ENCODE results near the gene MGAT3. TPM values are rescaled to one million over a fixed set of nuclear protein-coding genes. Genes with fewer than 3 reads are reported as not detected.
"Not testable (repeated sequence)": the region's sequence is repeated elsewhere in the genome, so short reads cannot be mapped to it uniquely, and the experiment has no call there.

The MGAT3 gene
- total RNA-seq, 1 donor from 2014 or later, result 43.6 TPM

DNA sequence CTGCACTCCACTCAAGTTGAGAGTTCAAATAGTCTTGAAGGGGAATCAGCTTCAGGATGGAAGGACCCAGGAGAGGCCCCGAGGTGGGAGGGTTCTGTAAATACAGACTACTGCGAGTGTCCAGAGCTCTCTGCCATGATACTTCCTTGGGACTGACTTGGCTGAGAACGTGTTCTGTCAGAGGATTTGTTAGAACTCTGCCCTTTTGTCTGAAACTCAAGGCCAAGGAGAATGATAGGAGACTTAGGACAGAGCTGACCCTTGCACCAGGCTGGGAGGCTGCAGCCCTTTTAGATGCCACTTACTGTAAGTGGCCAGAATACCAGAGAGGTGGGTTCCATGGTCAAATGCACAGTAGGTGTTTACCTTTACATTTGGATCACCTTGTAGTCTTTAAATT, 60.7 kb downstream of the MGAT3 start:
- H3K4me1 Mint-ChIP-seq, result peaks cover 24% of the 10 kb centered on the region
- DNase-seq (ENCODE audit: low spot score in 2 of 2, unreplicated experiment in 2 of 2), result no peak
- H3K9me3 Mint-ChIP-seq, result no peaks in the 10 kb centered on the region
- TF ChIP-seq, protein P1, sequence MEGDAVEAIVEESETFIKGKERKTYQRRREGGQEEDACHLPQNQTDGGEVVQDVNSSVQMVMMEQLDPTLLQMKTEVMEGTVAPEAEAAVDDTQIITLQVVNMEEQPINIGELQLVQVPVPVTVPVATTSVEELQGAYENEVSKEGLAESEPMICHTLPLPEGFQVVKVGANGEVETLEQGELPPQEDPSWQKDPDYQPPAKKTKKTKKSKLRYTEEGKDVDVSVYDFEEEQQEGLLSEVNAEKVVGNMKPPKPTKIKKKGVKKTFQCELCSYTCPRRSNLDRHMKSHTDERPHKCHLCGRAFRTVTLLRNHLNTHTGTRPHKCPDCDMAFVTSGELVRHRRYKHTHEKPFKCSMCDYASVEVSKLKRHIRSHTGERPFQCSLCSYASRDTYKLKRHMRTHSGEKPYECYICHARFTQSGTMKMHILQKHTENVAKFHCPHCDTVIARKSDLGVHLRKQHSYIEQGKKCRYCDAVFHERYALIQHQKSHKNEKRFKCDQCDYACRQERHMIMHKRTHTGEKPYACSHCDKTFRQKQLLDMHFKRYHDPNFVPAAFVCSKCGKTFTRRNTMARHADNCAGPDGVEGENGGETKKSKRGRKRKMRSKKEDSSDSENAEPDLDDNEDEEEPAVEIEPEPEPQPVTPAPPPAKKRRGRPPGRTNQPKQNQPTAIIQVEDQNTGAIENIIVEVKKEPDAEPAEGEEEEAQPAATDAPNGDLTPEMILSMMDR (IDR thresholded peaks at IDR 0.05; ENCODE audit: unreplicated experiment), result no peak
- H3K36me3 Mint-ChIP-seq, result peaks cover 32% of the 10 kb centered on the region
- H3K27ac Mint-ChIP-seq, result no peak overlapping the region
- H3K27me3 Mint-ChIP-seq (ENCODE audit: low read depth), result peaks cover 2% of the 10 kb centered on the region
- H3K4me3 Mint-ChIP-seq, result no peak overlapping the region

DNA sequence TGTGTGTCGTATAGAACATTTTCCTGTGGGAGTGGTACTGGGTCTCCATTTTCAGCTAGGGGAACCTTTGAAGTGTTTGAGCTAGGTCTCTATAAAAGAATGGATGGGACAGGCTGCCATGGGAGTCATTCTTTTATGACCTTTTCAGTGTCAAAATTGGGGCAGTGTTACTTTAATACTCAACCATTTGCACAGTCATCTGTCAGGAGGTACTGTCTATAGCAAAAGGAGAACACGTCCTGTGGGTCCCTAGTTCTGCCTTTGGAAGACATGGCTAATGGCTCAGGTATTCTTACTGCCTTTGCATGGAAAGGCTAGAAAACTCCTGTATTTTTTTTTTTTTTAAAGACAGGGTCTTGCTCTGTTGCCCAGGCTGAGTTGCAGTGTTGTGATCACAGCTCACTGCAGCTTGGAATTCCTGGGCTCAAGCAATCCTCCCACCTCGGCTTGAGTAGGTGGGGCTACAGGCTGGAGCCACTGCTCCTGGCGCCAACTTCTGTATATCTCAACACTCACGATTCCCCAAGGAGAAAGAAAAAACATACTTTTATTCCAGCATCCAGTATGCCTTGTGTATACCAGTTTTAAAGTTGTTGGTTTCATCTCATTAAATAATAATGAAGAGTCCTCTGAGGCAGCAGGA, 61.5 kb downstream of the MGAT3 start:
- H3K4me3 Mint-ChIP-seq, result peak overlapping the region; percentile 97
- peak overlapping the region; percentile 100 for H3K27ac Mint-ChIP-seq
- H3K4me1 Mint-ChIP-seq, result peaks cover 32% of the 10 kb centered on the region
- H3K36me3 Mint-ChIP-seq, result peaks cover 35% of the 10 kb centered on the region
- peaks cover 2% of the 10 kb centered on the region for H3K27me3 Mint-ChIP-seq (ENCODE audit: low read depth)
- DNase-seq (ENCODE audit: low spot score in 2 of 2, unreplicated experiment in 2 of 2), result no peak
- no peaks in the 10 kb centered on the region for H3K9me3 Mint-ChIP-seq
- TF ChIP-seq, protein P1 (IDR thresholded peaks at IDR 0.05; ENCODE audit: unreplicated experiment), result no peak

DNA sequence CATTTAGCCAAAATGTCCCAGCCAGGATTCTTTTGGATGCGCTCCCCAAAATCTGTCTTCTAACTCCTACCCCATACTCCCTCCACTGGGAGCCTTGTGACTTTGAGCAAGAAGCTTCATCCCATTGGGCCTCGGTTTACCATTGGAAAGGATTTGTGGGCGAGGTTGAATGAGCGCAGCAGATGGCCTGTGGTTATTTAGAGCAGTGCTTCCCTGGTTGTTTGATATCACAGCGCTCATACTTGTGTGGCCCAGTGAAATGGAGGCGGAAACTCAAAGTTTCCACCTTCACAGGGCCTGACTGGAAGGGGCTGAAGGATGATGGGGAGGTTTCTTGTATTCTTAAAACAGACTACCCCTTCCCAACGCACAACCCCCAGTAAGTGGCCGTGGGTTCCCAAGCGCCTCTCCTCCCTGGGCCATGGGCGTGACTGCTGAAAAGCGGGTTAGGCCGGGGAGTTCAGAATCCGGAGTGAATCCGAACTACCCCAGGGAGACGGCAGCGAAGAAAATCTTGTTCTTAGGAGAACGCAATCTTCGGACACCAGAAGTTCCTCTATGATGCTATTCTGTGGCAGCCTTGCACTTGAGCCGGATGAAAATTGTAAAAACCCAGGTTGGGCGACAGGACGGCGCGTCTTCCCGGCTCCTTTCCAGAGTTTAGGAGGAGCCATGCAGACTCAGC, 62.3 kb downstream of the MGAT3 start:
- peak overlapping the region; percentile 100 for H3K27ac Mint-ChIP-seq
- peak overlapping the region; percentile 97 for H3K4me3 Mint-ChIP-seq
- TF ChIP-seq, protein P1 (IDR thresholded peaks at IDR 0.05; ENCODE audit: unreplicated experiment), result no peak
- no peaks in the 10 kb centered on the region for H3K9me3 Mint-ChIP-seq
- peaks cover 2% of the 10 kb centered on the region for H3K27me3 Mint-ChIP-seq (ENCODE audit: low read depth)
- peaks cover 36% of the 10 kb centered on the region for H3K4me1 Mint-ChIP-seq
- no peak for DNase-seq (ENCODE audit: low spot score in 2 of 2, unreplicated experiment in 2 of 2)
- H3K36me3 Mint-ChIP-seq, result peaks cover 32% of the 10 kb centered on the region

DNA sequence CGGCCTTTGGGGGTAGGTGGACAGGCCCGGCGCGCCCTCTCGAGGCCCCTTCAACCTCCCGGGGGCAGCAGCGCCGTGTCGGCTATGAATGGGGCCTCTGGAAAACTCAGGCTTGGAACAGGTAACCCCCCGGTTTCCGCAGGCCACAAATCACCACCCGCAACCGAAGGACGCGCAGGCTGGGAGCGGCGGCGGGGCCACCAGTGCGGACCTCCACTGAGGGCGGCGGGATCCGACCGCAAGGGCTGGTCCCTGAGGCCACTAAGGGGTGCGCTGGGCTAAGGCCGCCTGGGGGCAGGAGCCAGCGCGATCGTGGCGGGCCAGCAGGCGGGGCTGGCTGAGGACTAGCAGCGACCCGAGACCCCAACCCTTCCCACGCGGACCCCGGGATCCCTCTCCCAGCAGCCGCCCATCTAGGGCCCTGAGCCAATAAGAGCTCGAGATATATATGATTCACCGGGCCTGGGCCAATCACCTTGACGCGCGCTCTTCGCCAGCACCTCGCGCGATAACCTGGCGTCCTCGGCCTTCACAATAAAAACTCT, 62.9 kb downstream of the MGAT3 start:
- TF ChIP-seq, protein P1 (IDR thresholded peaks at IDR 0.05; ENCODE audit: unreplicated experiment), result no peak
- Mint-ChIP-seq H3K27ac (peak overlapping the region; percentile 100), H3K9me3 (no peaks in the 10 kb centered on the region), H3K27me3 (ENCODE audit: low read depth) (peaks cover 2% of the 10 kb centered on the region), H3K36me3 (peaks cover 28% of the 10 kb centered on the region), H3K4me3 (peak overlapping the region; percentile 97), H3K4me1 (peaks cover 41% of the 10 kb centered on the region)
- DNase-seq (ENCODE audit: low spot score in 2 of 2, unreplicated experiment in 2 of 2), result peak; percentile 94

DNA sequence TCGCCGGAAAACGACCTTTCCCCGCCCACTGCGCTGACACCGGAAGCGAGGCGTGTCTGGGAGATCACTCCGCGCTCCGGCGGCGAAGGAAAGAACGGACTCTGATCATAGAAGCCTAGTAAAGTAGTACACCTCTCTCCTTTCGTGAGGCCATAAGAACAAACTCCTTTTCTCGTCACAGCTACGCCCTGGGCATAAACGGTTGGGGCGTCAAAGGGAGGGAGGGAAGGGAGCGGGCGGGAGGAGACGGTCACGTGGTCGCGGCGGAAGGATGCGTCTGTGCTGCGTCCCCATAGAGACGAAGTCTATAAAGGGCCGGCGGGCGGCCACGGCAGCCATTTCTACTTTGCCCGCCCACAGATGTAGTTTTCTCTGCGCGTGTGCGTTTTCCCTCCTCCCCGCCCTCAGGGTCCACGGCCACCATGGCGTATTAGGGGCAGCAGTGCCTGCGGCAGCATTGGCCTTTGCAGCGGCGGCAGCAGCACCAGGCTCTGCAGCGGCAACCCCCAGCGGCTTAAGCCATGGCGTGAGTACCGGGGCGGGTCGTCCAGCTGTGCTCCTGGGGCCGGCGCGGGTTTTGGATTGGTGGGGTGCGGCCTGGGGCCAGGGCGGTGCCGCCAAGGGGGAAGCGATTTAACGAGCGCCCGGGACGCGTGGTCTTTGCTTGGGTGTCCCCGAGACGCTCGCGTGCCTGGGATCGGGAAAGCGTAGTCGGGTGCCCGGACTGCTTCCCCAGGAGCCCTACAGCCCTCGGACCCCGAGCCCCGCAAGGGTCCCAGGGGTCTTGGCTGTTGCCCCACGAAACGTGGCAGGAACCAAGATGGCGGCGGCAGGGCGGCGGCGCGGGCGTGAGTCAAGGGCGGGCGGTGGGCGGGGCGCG, 63.7 kb downstream of the MGAT3 start, which contains the start of gene ATF4:
ATF4 (plus strand) TSS at position 337 of the 880 bp plus-strand sequence. CDS start 884 bp downstream, outside the sequence.
- Mint-ChIP-seq H3K27me3 (ENCODE audit: low read depth) (peaks cover 2% of the 10 kb centered on the region), H3K4me3 (peak within 1 kb of the TSS; percentile 97), H3K36me3 (peaks cover 34% of the 10 kb centered on the region), H3K9me3 (no peaks in the 10 kb centered on the region), H3K4me1 (peaks cover 48% of the 10 kb centered on the region), H3K27ac (peak within 1 kb of the TSS; percentile 100)
- TF ChIP-seq, protein P1 (IDR thresholded peaks at IDR 0.05; ENCODE audit: unreplicated experiment), result no peak
- DNase-seq (ENCODE audit: low spot score in 2 of 2, unreplicated experiment in 2 of 2), result peak; percentile 91 to 93

DNA sequence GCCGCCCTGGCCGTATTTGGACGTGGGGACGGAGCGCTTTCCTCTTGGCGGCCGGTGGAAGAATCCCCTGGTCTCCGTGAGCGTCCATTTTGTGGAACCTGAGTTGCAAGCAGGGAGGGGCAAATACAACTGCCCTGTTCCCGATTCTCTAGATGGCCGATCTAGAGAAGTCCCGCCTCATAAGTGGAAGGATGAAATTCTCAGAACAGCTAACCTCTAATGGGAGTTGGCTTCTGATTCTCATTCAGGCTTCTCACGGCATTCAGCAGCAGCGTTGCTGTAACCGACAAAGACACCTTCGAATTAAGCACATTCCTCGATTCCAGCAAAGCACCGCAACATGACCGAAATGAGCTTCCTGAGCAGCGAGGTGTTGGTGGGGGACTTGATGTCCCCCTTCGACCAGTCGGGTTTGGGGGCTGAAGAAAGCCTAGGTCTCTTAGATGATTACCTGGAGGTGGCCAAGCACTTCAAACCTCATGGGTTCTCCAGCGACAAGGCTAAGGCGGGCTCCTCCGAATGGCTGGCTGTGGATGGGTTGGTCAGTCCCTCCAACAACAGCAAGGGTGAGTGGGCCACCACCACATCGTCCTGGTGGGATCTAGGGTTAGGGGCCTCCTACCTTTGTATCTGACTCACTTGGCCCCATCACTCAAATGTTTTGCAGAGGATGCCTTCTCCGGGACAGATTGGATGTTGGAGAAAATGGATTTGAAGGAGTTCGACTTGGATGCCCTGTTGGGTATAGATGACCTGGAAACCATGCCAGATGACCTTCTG, 64.5 kb downstream of the MGAT3 start:
- Mint-ChIP-seq H3K4me1 (peaks cover 50% of the 10 kb centered on the region), H3K4me3 (peak overlapping the region; percentile 97), H3K36me3 (peaks cover 30% of the 10 kb centered on the region), H3K27ac (peak overlapping the region; percentile 100)
- not testable (repeated sequence) for H3K9me3 Mint-ChIP-seq; DNase-seq (ENCODE audit: low spot score in 2 of 2, unreplicated experiment in 2 of 2); H3K27me3 Mint-ChIP-seq (ENCODE audit: low read depth)

DNA sequence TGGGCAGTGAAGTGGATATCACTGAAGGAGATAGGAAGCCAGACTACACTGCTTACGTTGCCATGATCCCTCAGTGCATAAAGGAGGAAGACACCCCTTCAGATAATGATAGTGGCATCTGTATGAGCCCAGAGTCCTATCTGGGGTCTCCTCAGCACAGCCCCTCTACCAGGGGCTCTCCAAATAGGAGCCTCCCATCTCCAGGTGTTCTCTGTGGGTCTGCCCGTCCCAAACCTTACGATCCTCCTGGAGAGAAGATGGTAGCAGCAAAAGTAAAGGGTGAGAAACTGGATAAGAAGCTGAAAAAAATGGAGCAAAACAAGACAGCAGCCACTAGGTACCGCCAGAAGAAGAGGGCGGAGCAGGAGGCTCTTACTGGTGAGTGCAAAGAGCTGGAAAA, 65.3 kb downstream of the MGAT3 start:
- Mint-ChIP-seq H3K4me3 (peak overlapping the region; percentile 97), H3K4me1 (peaks cover 50% of the 10 kb centered on the region), H3K27ac (peak overlapping the region; percentile 100), H3K36me3 (peaks cover 30% of the 10 kb centered on the region)
- not testable (repeated sequence) for DNase-seq (ENCODE audit: low spot score in 2 of 2, unreplicated experiment in 2 of 2); H3K9me3 Mint-ChIP-seq; H3K27me3 Mint-ChIP-seq (ENCODE audit: low read depth)
